ENCODE measurements around the gene ORAI1.
A peak's percentile ranks its signal among the peaks of the same experiment; 100 is the strongest.

Gene ORAI1

DNA sequence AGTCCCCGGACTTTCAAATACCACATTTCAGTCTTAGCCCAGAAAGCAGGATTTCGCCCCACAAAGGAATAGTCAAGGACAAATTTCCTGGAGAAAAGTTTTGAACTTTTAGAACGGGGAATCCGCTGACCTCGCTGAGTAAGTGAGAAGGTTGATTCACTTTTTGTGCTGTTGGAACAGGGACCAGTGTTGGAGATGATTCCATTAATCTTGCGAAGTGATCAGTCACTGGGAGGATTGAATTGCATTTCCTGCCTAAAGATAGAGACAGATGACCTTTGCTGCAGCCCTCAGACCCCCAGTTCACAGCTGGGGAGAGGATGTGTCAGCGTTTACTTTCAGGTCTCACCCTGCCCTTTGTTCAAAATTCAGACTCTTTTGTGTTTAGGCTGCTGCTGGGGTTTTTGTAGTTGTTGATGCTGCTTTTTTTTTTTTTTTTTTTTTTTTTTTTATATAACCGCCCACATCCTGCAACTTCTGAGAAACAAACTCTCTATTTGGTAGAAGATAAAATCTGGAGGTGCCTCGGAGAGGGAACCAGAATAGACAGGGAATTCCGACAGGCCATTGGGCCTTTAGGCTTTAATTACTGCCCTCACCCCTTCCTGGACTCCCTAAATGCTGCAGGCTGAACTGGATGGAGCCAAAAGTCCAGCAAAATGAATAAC, 35.7 kb upstream of the ORAI1 start:
- peak overlapping the region; percentile 20 for H3K4me3 ChIP-seq (ENCODE audit: low read depth, low read length)
- TF ChIP-seq, protein P1, sequence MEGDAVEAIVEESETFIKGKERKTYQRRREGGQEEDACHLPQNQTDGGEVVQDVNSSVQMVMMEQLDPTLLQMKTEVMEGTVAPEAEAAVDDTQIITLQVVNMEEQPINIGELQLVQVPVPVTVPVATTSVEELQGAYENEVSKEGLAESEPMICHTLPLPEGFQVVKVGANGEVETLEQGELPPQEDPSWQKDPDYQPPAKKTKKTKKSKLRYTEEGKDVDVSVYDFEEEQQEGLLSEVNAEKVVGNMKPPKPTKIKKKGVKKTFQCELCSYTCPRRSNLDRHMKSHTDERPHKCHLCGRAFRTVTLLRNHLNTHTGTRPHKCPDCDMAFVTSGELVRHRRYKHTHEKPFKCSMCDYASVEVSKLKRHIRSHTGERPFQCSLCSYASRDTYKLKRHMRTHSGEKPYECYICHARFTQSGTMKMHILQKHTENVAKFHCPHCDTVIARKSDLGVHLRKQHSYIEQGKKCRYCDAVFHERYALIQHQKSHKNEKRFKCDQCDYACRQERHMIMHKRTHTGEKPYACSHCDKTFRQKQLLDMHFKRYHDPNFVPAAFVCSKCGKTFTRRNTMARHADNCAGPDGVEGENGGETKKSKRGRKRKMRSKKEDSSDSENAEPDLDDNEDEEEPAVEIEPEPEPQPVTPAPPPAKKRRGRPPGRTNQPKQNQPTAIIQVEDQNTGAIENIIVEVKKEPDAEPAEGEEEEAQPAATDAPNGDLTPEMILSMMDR (IDR thresholded peaks at IDR 0.05; ENCODE audit: insufficient read depth, low read length, missing control alignments): no peak
- ChIA-PET POLR2A (no interaction called here), CTCF (no interaction called here)
- DNase-seq (ENCODE audit: low read depth, low spot score): no peak

DNA sequence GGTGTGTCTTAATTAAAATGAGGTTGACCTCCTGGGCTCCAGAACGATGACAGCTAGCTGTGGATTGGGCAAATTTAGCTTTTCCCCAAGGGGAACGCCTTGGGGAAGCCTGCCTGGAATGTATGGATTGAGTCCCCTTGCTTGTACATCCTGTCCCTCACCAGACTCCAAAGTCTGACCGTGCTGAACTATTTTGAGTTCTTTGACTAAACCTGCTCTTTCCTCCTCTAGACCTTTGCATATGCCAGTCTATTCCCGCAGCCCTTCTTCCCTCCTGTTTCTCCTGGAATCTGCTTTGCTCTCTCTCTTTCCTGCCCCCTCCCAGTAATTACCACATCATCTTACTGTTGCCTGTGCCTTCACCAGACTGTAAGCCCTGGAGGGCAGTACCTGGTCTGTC, 34.0 kb upstream of the ORAI1 start:
- ChIA-PET CTCF (no interaction called here), POLR2A (no interaction called here)
- H3K4me3 ChIP-seq (ENCODE audit: low read depth, low read length): no peak overlapping the region
- DNase-seq (ENCODE audit: low read depth, low spot score): no peak
- TF ChIP-seq, protein P1 (IDR thresholded peaks at IDR 0.05; ENCODE audit: insufficient read depth, low read length, missing control alignments): no peak

DNA sequence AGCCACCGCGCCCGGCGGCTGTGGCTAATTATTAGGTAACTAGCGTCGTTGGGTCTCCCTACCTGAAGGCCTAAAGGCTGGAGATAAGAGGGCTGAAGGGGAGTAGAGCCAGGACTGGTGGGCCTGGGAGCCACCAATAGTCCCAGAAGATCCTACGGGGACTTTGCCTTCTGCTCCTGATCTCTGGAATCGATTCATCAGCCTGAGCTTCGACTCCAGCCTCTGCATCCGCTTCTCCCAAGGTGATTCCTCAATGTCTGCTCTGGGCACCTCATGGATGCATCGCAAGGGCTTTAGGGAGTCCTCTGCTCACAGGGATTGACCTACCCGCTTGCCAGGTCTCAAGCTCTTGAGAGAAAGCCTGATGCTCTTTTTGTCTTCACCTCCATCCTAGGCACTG, 30.8 kb upstream of the ORAI1 start:
- TF ChIP-seq, protein P1 (IDR thresholded peaks at IDR 0.05; ENCODE audit: insufficient read depth, low read length, missing control alignments): no peak
- no peak for DNase-seq (ENCODE audit: low read depth, low spot score)
- no peak overlapping the region for H3K4me3 ChIP-seq (ENCODE audit: low read depth, low read length)
- POLR2A ChIA-PET: no interaction called here
- CTCF ChIA-PET: interaction anchor here (0.9 kb wide), 1 partner anchor 43 kb away, joined by 3 read pairs; no protein-coding TSS in a partner anchor

DNA sequence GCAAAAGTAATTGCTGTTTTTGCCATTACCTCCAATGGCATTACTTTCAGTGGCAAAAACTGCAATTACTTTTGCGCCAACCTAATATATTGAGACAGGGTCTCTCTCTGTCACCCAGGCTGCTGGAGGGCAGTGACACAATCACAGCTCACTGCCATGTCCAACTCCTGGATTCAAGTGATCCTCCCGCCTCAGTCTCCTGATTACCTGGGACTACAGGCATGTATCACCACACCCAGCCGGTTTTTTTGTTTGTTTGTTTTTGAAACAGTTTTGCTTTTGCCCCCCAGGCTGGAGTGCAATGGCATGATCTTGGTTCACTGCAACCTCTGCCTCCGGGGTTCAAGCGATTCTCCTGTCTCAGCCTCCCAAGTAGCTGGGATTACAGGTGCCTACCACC, 29.8 kb upstream of the ORAI1 start:
- POLR2A ChIA-PET: interaction anchor here (0.6 kb wide), 1 partner anchor 247 kb away, joined by 3 read pairs; no protein-coding TSS in a partner anchor
- TF ChIP-seq, protein P1 (IDR thresholded peaks at IDR 0.05; ENCODE audit: insufficient read depth, low read length, missing control alignments): no peak
- no peak overlapping the region for H3K4me3 ChIP-seq (ENCODE audit: low read depth, low read length)
- CTCF ChIA-PET: interaction anchor here (0.6 kb wide), 1 partner anchor 101 kb away, joined by 3 read pairs; no protein-coding TSS in a partner anchor
- DNase-seq (ENCODE audit: low read depth, low spot score): no peak

DNA sequence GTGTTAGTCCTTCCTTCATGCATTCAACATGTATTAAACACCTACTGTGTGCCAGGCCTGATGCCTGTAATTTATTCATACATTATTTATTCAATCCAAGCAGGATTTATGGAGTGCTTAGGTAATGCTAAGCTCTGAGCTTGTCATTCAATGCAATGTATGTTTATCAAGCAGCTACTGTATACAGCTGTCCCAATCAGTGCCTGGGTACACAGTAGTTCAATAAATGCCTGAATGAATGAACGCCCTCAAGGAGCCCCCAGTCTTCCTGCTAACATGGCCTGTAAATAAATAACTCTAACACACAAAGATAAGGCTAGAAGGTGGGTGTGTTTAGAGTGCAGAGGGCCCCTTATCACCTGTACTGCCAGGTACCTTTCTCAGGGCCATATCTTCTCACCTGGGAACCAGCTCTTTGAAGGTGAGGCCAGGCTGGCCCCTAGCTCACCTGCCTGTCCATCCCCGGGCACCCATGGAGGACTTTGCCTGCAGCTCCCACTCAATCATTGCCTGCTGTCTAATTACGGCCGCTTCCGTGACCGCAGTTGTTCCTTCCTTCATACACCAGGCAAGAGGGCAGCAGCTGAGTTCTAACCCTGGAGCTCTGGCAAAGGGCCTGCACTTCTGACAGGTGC, 25.5 kb upstream of the ORAI1 start:
- TF ChIP-seq, protein P1 (IDR thresholded peaks at IDR 0.05; ENCODE audit: insufficient read depth, low read length, missing control alignments): no peak
- no peak for DNase-seq (ENCODE audit: low read depth, low spot score)
- ChIA-PET POLR2A (no interaction called here), CTCF (interaction anchor here (1.3 to 3.4 kb wide), 3 partner anchors 22 to 49 kb away, joined by 3 to 21 read pairs (median 4); partner anchors contain the start of gene ORAI1)
- H3K4me3 ChIP-seq (ENCODE audit: low read depth, low read length): no peak overlapping the region

DNA sequence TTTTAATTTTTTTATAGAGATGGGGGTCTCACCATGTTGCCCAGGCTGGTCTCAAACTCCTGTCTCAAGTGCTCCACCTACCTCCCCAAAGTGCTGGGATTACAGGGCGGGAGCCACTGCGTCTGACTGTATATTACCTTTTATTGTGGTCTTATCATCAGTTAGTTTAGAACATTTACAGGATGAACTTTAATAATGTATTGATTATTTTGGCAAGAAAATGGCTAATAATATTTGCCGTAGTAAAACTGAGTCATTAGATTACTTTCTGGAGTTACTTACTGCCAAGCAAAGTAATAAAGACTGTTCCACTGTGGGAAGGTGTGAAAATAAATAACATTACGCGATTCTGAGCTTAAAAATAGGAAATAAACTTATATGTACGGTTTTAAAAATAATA, 23.6 kb upstream of the ORAI1 start:
- CTCF ChIA-PET: interaction anchor here (1.7 to 3.4 kb wide), 2 partner anchors 23 to 51 kb away, joined by 6 to 21 read pairs; partner anchors contain the start of gene ORAI1
- POLR2A ChIA-PET: no interaction called here
- TF ChIP-seq, protein P1 (IDR thresholded peaks at IDR 0.05; ENCODE audit: insufficient read depth, low read length, missing control alignments): no peak
- H3K4me3 ChIP-seq (ENCODE audit: low read depth, low read length): no peak overlapping the region
- no peak for DNase-seq (ENCODE audit: low read depth, low spot score)
